Sigmoid colon (tissue), 7 donors: ENCODE measurements around the gene LTA. TPM values are rescaled to one million over a fixed set of nuclear protein-coding genes. Genes with fewer than 3 reads are reported as not detected.

Experiments used
- DNase-seq: peaks from one replicate; pipeline ENCODE4 v3.0.0-alpha.2; 2019
- H3K27ac ChIP-seq, 4 donors: fragments of 200-600 bp; sonication (generic); one replicate each; pipeline ENCODE4 v1.5.1; 2016 to 2019; ENCODE audit warnings: mild to moderate bottlenecking in 1 of 4
- H3K27me3 ChIP-seq, 3 donors: fragments of 200-600 bp; sonication (generic); one replicate each; pipeline ENCODE4 v1.5.1; 2019; ENCODE audit warnings: mild to moderate bottlenecking in 1 of 3
- H3K36me3 ChIP-seq, 4 donors: fragments of 200-600 bp; sonication (generic); one replicate each; pipeline ENCODE4 v1.5.1; 2016 to 2019
- H3K4me1 ChIP-seq, 4 donors: fragments of 200-600 bp; sonication (generic); one replicate each; pipeline ENCODE4 v1.5.1; 2017 to 2019
- H3K4me3 ChIP-seq, 4 donors: fragments of 200-600 bp; sonication (generic); one replicate each; pipeline ENCODE4 v1.5.1; 2017 to 2019; ENCODE audit warnings: mild to moderate bottlenecking in 2 of 4, moderate library complexity in 1 of 4
- H3K9me3 ChIP-seq, 4 donors: fragments of 200-600 bp in 3 of 4; sonication (generic) in 3 of 4; one replicate each; pipeline versions ENCODE4 v1.5.1 to v1.6.1; 2013 to 2019
- EP300 ChIP-seq, 4 donors: sonication (generic); formaldehyde crosslinking; IDR thresholded peaks; one replicate each; pipeline ENCODE4 v1.6.1; 2017; ENCODE audit warnings: antibody characterized with exemption in 4 of 4
- POLR2A ChIP-seq, 2 donors: fragments of 450-650 bp; IDR thresholded peaks; one replicate each; pipeline ENCODE4 v1.6.1; 2016; ENCODE audit warnings: antibody characterized with exemption in 2 of 2, mild to moderate bottlenecking in 2 of 2, moderate library complexity in 2 of 2
- POLR2AphosphoS5 ChIP-seq, 4 donors: sonication (generic); formaldehyde crosslinking; IDR thresholded peaks; one replicate each; pipeline ENCODE4 v1.6.1; 2017; ENCODE audit warnings: antibody characterized with exemption in 4 of 4
- WGBS, 2 donors: extraction: QIAGEN DNeasy Blood & Tissue Kit; methylation state at CpG; one replicate each; pipeline ENCODE4 v1.1.7; 2013; 5-methylcytosine and 5-hydroxymethylcytosine counted together
- intact Hi-C: fragments of 100-400 bp; cut with DNase I; formaldehyde crosslinking; loops from one replicate; pipeline ENCODE4 v1.15.1; 2023
- polyA plus RNA-seq, 3 donors: library from polyadenylated mRNA; stranded (reverse); fragments of 200-250 nt; gene quantifications; one replicate each; pipeline ENCODE4 v1.2.3, GENCODE V29; 2013
- total RNA-seq, 4 donors: library from RNA; depleted of rRNA; stranded (reverse); fragments of >200 nt; gene quantifications; one replicate each; pipeline ENCODE4 v1.1.0, GENCODE V29; 2016
- TF ChIP-seq, protein P1 (sequence below), 4 experiments: fragments of 450-650 bp in 3 of 4; fragments of 200-600 bp in 1 of 4; IDR thresholded peaks; one replicate each; pipeline ENCODE4 v1.5.1; 2016 to 2019; ENCODE audit warnings: antibody characterized with exemption in 4 of 4, mild to moderate bottlenecking in 3 of 4, moderate library complexity in 2 of 4
- donor health status: healthy with polysubstance abuse.
- donor health status: Bipolar disorder and iron deficiency.
- donor health status: healthy.

Gene LTA
- total and polyA plus RNA-seq, 7 donors = 3.6 TPM; not detected in 6

DNA sequence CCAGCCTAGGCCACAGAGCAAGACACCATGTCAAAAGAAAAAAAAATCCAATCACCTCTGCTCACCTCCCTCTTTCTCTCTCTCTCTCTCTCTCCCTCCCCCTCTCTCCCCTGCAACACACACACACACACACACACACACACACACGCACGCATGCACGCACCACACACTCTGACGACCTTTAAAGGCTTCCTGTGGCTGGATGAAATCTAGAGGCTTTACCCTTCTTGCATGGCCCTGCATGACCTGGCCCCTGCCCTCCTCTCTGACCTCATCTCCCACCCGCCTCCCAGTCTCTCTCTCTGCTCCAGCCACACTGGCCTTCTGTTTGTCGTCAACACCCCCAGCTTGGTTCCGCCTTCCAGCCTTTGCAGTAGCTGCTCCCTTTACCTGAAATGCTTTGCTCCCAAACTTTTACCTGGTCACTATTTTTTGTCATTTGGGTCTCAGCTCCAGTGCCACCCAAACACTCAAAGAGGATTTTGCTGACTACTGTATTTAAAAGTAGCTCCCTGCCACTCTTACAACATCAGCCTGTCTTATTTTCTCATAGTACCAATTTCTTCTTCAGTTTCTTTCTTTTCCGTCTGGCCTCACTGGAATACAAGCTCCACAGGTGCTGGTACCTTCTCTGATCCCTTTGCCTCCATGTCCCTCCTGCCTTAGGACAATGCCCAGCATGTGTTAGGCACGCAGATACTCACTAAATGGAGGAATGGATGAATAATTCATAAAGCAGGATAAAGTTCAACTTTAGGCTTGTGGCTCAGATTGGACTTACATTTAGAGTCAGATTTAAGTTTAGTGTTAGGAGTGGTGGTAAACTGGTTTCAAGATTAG lies 4.3 kb upstream of the LTA start:
- H3K27ac ChIP-seq = no peak overlapping the region
- intact Hi-C loops = no loop called here
- H3K4me1 ChIP-seq = no peaks in the 10 kb centered on the region
- H3K4me3 ChIP-seq = no peak overlapping the region
- TF ChIP-seq, protein P1, sequence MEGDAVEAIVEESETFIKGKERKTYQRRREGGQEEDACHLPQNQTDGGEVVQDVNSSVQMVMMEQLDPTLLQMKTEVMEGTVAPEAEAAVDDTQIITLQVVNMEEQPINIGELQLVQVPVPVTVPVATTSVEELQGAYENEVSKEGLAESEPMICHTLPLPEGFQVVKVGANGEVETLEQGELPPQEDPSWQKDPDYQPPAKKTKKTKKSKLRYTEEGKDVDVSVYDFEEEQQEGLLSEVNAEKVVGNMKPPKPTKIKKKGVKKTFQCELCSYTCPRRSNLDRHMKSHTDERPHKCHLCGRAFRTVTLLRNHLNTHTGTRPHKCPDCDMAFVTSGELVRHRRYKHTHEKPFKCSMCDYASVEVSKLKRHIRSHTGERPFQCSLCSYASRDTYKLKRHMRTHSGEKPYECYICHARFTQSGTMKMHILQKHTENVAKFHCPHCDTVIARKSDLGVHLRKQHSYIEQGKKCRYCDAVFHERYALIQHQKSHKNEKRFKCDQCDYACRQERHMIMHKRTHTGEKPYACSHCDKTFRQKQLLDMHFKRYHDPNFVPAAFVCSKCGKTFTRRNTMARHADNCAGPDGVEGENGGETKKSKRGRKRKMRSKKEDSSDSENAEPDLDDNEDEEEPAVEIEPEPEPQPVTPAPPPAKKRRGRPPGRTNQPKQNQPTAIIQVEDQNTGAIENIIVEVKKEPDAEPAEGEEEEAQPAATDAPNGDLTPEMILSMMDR (IDR thresholded peaks at IDR 0.05) = no peak
- 50 to 52% methylated on average over 9 of the region's 9 CpGs for WGBS, 2 donors
- H3K27me3 ChIP-seq = peaks cover 0 to 28% (median 0%) of the 10 kb centered on the region in 3 donors
- no peaks in the 10 kb centered on the region for H3K36me3 ChIP-seq
- no peaks in the 10 kb centered on the region for H3K9me3 ChIP-seq
- no peak for DNase-seq

DNA sequence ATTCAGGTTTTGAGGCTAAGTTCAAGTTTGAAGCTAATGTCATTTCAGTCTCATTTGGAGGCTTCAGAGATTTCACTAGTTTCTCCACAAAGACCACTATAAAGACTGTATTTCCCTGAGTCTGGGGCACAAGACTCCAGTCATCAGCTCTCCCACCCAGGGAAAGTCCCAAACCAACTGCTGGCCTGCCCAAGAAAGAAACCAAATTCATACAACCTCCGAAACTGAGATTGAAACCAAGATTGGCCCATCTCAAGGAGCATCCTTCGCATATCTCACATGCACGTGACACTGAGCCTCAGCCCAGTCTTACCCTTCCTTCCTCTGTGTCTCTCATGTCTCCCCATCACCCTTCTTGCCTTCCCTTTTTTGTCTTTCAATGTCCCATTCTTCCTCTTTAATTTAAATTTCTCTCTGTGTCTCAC lies 3.5 kb upstream of the LTA start:
- WGBS, 2 donors = 48 to 64% methylated on average over 3 of the region's 3 CpGs
- Histone ChIP-seq H3K9me3 (no peaks in the 10 kb centered on the region), H3K4me3 (no peak overlapping the region), H3K27ac (no peak overlapping the region), H3K27me3 (peaks cover 0 to 28% (median 0%) of the 10 kb centered on the region in 3 donors), H3K36me3 (no peaks in the 10 kb centered on the region), H3K4me1 (no peaks in the 10 kb centered on the region)
- no peak for DNase-seq
- TF ChIP-seq, protein P1 (IDR thresholded peaks at IDR 0.05) = no peak
- TF ChIP-seq EP300 (IDR thresholded peaks at IDR 0.05) = no peak
- no peak for TF ChIP-seq POLR2A (IDR thresholded peaks at IDR 0.05)
- TF ChIP-seq POLR2AphosphoS5 (IDR thresholded peaks at IDR 0.05) = no peak
- intact Hi-C loops = no loop called here

DNA sequence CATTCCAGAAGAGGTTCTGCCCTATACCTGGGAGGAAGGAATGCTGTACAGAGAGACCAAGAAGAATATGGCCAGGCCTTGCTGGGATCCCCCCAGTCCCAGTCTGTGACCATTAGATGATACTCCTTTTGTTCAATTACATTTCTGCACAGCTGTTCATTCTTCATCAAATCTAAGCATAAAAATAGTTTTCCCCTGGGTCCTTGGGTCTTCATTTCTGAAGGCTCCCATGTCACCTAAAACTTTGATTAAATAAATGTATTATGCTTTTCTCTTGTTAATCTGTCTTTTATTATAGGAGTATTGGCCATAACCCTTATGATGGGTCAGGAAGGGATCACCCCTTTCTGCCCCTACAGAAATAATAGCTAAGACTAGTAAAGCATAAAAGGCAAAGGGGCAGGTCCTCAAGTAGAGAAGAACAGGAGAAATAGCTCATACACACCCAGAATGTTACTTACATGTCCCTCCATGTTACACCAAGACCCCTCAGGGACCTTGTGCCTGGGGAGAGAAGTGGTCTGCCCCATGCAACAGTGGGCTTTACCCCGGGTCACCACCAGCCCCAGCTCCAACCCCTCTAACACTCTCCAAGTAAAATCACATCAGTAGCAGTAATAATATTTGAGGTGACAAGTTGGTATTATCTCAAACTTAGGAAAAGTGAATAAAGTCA lies 2.1 kb upstream of the LTA start:
- Histone ChIP-seq H3K4me1 (no peaks in the 10 kb centered on the region), H3K9me3 (no peaks in the 10 kb centered on the region), H3K27me3 (peaks cover 0 to 28% (median 0%) of the 10 kb centered on the region in 3 donors), H3K36me3 (no peaks in the 10 kb centered on the region), H3K27ac (no peak overlapping the region), H3K4me3 (no peak overlapping the region)
- WGBS, 2 donors = 73 to 81% methylated on average over 1 of the region's 1 CpG
- no peak for DNase-seq
- intact Hi-C loops = loop anchor here (1.0 kb wide), 1 partner anchor 12 kb away; no protein-coding TSS in a partner anchor
- TF ChIP-seq POLR2A (IDR thresholded peaks at IDR 0.05) = no peak
- no peak for TF ChIP-seq EP300 (IDR thresholded peaks at IDR 0.05)
- TF ChIP-seq, protein P1 (IDR thresholded peaks at IDR 0.05) = no peak
- TF ChIP-seq POLR2AphosphoS5 (IDR thresholded peaks at IDR 0.05) = no peak

DNA sequence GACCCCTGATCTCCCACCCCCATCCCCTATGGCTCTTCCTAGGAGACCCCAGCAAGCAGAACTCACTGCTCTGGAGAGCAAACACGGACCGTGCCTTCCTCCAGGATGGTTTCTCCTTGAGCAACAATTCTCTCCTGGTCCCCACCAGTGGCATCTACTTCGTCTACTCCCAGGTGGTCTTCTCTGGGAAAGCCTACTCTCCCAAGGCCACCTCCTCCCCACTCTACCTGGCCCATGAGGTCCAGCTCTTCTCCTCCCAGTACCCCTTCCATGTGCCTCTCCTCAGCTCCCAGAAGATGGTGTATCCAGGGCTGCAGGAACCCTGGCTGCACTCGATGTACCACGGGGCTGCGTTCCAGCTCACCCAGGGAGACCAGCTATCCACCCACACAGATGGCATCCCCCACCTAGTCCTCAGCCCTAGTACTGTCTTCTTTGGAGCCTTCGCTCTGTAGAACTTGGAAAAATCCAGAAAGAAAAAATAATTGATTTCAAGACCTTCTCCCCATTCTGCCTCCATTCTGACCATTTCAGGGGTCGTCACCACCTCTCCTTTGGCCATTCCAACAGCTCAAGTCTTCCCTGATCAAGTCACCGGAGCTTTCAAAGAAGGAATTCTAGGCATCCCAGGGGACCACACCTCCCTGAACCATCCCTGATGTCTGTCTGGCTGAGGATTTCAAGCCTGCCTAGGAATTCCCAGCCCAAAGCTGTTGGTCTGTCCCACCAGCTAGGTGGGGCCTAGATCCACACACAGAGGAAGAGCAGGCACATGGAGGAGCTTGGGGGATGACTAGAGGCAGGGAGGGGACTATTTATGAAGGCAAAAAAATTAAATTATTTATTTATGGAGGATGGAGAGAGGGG lies 1.4 kb downstream of the LTA start:
- Histone ChIP-seq H3K9me3 (no peaks in the 10 kb centered on the region), H3K4me1 (peaks cover 0 to 4% (median 0%) of the 10 kb centered on the region in 4 donors), H3K36me3 (no peaks in the 10 kb centered on the region), H3K27ac (no peak overlapping the region), H3K27me3 (peaks cover 0 to 10% (median 0%) of the 10 kb centered on the region in 3 donors), H3K4me3 (no peak overlapping the region)
- DNase-seq = no peak
- intact Hi-C loops = no loop called here
- 89 to 90% methylated on average over 9 of the region's 9 CpGs for WGBS, 2 donors
- no peak for TF ChIP-seq POLR2AphosphoS5 (IDR thresholded peaks at IDR 0.05)
- TF ChIP-seq, protein P1 (IDR thresholded peaks at IDR 0.05) = no peak
- TF ChIP-seq EP300 (IDR thresholded peaks at IDR 0.05) = no peak
- TF ChIP-seq POLR2A (IDR thresholded peaks at IDR 0.05) = no peak
